ENCODE data around the gene RECQL. TPM values are rescaled to one million over a fixed set of nuclear protein-coding genes. Genes with fewer than 3 reads are reported as not detected.

RECQL gene
- total RNA-seq, 1 experiment from 2014 or later: 21.3 TPM

GRCh38 chr12:21546716-21547115 is 45.3 kb upstream of the RECQL start (continued):
- TF ChIP-seq REST (IDR thresholded peaks at IDR 0.05; ENCODE audit: low read depth): no peak
- no peak for TF ChIP-seq SP1 (IDR thresholded peaks at IDR 0.05; ENCODE audit: low read depth)
- no peak for TF ChIP-seq FOSL1 (IDR thresholded peaks at IDR 0.05; ENCODE audit: low read depth)
- no peak for TF ChIP-seq SRF (IDR thresholded peaks at IDR 0.05; ENCODE audit: low read depth)

GRCh38 chr12:21545557-21545956 is 44.1 kb upstream of the RECQL start:
- Histone ChIP-seq H3K4me1 (ENCODE audit: control insufficient read depth in 1 of 2, insufficient read depth in 2 of 2, low read length in 2 of 2) (no peaks in the 10 kb centered on the region), H3K79me2 (ENCODE audit: insufficient read depth, low read length) (no peaks in the 10 kb centered on the region), H3K9me2 (ENCODE audit: insufficient read depth) (no peaks in the 10 kb centered on the region), H3K27ac (ENCODE audit: low read depth, low read length) (no peak overlapping the region), H3K9me3 (ENCODE audit: control insufficient read depth in 1 of 2, insufficient read depth in 1 of 2, low read depth in 1 of 2, low read length in 2 of 2) (no peaks in the 10 kb centered on the region), H3K4me2 (ENCODE audit: low read length) (no peak overlapping the region), H4K20me1 (ENCODE audit: insufficient read depth) (no peaks in the 10 kb centered on the region), H3K9ac (ENCODE audit: low read length) (no peak overlapping the region), H3K36me3 (ENCODE audit: control insufficient read depth in 1 of 2, insufficient read depth in 2 of 2, low read length in 2 of 2) (no peaks in the 10 kb centered on the region), H2AFZ (ENCODE audit: low read depth, low read length, poor library complexity, severe bottlenecking) (no peak overlapping the region), H3K27me3 (ENCODE audit: insufficient read depth, low read length) (no peaks in the 10 kb centered on the region), H3K4me3 (replicated peaks in 1 of 2; ENCODE audit: low read depth in 1 of 2, low read length in 2 of 2) (no peak overlapping the region)
- intact Hi-C loops (cut with micrococcal nuclease): no loop called here
- ATAC-seq (no peak), DNase-seq (ENCODE audit: low read depth, low spot score) (no peak)
- no TSS peak for BruUV-seq (replicated peaks)
- ChIA-PET POLR2A (no interaction called here), CTCF (no interaction called here), RAD21 (ENCODE audit: low non-redundant PET in 1 of 2, low total read pairs in 2 of 2, uncharacterized antibody in 2 of 2, unreplicated experiment in 2 of 2) (no interaction called here)
- TF ChIP-seq ELF1 (IDR thresholded peaks at IDR 0.05; ENCODE audit: borderline replicate concordance, low read depth) (no peak), ZNF274 (IDR thresholded peaks at IDR 0.05; ENCODE audit: low read depth, low read length) (no peak)

Measured in HCT116 (cell line).